Uterus (tissue), 4 donors: ENCODE results near the gene AGPAT1. TPM values are rescaled to one million over a fixed set of nuclear protein-coding genes. Genes with fewer than 3 reads are reported as not detected.

ENCODE experiments used
- DNase-seq, 2 donors: peaks; one replicate each; pipeline ENCODE4 v3.0.0-alpha.2; 2019 to 2020
- H3K27ac ChIP-seq, 2 donors: fragments of 200-600 bp; sonication (generic); 1 replicate in 1 of 2; 2 replicates in 1 of 2; pipeline ENCODE4 v1.5.1; 2016 to 2018
- H3K27me3 ChIP-seq, 2 donors: fragments of 200-600 bp; sonication (generic); one replicate each; pipeline ENCODE4 v1.5.1; 2018 to 2019; ENCODE audit warnings: control low read depth in 1 of 2
- H3K36me3 ChIP-seq, 2 donors: fragments of 200-600 bp; sonication (generic); one replicate each; pipeline ENCODE4 v1.5.1; 2019; ENCODE audit warnings: control low read depth in 1 of 2
- H3K4me1 ChIP-seq, 2 donors: fragments of 200-600 bp; sonication (generic); one replicate each; pipeline ENCODE4 v1.5.1; 2018 to 2019; ENCODE audit warnings: control low read depth in 1 of 2
- H3K4me3 ChIP-seq, 2 donors: fragments of 200-600 bp; sonication (generic); 1 replicate in 1 of 2; 2 replicates in 1 of 2; pipeline ENCODE4 v1.5.1; 2018 to 2019; ENCODE audit warnings: mild to moderate bottlenecking in 1 of 2
- H3K9me3 ChIP-seq, 2 donors: fragments of 200-600 bp; sonication (generic); one replicate each; pipeline ENCODE4 v1.5.1; 2019; ENCODE audit warnings: control low read depth in 1 of 2
- CTCF ChIP-seq, 4 experiments: fragments of 200-600 bp in 2 of 4; fragments of 450-650 bp in 2 of 4; sonication (generic) in 2 of 4; IDR thresholded peaks; one replicate each; pipeline ENCODE4 v1.5.1; 2016 to 2019; ENCODE audit warnings: antibody characterized with exemption in 4 of 4, mild to moderate bottlenecking in 2 of 4, moderate library complexity in 1 of 4
- POLR2A ChIP-seq, 2 donors: fragments of 450-650 bp; IDR thresholded peaks; one replicate each; pipeline ENCODE4 v1.6.1; 2016; ENCODE audit warnings: antibody characterized with exemption in 2 of 2, mild to moderate bottlenecking in 1 of 2, moderate library complexity in 1 of 2
- intact Hi-C: fragments of 100-400 bp; cut with DNase I; formaldehyde crosslinking; loops from one replicate; pipeline ENCODE4 v1.15.1; 2023; ENCODE audit warnings: low total_unique reads
- total RNA-seq, 4 donors: library from RNA; depleted of rRNA in 3 of 4; stranded (reverse); fragments of >200 nt in 3 of 4; gene quantifications; one replicate each; pipeline versions ENCODE4 v1.1.0 to v1.2.4, GENCODE V29; 2014 to 2023
- donor health status: DM: yes; HTN: yes; CAD: no.

AGPAT1 gene
- total RNA-seq, 4 donors from 2014 or later: 14.2 to 71.2 (median 37.7) TPM

GRCh38 chr6:32140420-32141046 lies 35.4 kb downstream of the AGPAT1 start:
- Histone ChIP-seq H3K27me3 (no peaks in the 10 kb centered on the region), H3K9me3 (no peaks in the 10 kb centered on the region), H3K4me3 (no peak overlapping the region), H3K27ac (no peak overlapping the region), H3K4me1 (no peaks in the 10 kb centered on the region), H3K36me3 (no peaks in the 10 kb centered on the region)
- DNase-seq: no peak
- no peak for TF ChIP-seq CTCF (IDR thresholded peaks at IDR 0.05)
- no peak for TF ChIP-seq POLR2A (IDR thresholded peaks at IDR 0.05)
- intact Hi-C loops: no loop called here

- no peaks in the 10 kb centered on the region for H3K9me3 ChIP-seq
- H3K36me3 ChIP-seq: no peaks in the 10 kb centered on the region
- H3K4me1 ChIP-seq: no peaks in the 10 kb centered on the region
- no peak for DNase-seq
- no peaks in the 10 kb centered on the region for H3K27me3 ChIP-seq
- no peak overlapping the region for H3K27ac ChIP-seq
- TF ChIP-seq POLR2A (IDR thresholded peaks at IDR 0.05): no peak
- TF ChIP-seq CTCF (IDR thresholded peaks at IDR 0.05): no peak
- intact Hi-C loops: no loop called here
- no peak overlapping the region for H3K4me3 ChIP-seq
Observed at GRCh38 chr6:32139590-32139989, 36.3 kb downstream of the AGPAT1 start.

GRCh38 chr6:32137454-32137853 lies 38.4 kb downstream of the AGPAT1 start:
- Histone ChIP-seq H3K4me3 (no peak overlapping the region), H3K36me3 (no peaks in the 10 kb centered on the region), H3K4me1 (no peaks in the 10 kb centered on the region), H3K9me3 (no peaks in the 10 kb centered on the region), H3K27me3 (no peaks in the 10 kb centered on the region), H3K27ac (no peak overlapping the region)
- no peak for DNase-seq
- intact Hi-C loops: no loop called here
- TF ChIP-seq CTCF (IDR thresholded peaks at IDR 0.05) (no peak), POLR2A (IDR thresholded peaks at IDR 0.05) (no peak)

GRCh38 chr6:32133786-32134185 lies 42.1 kb downstream of the AGPAT1 start:
- H3K4me3 ChIP-seq: no peak overlapping the region
- H3K27me3 ChIP-seq: no peaks in the 10 kb centered on the region
- no peak for TF ChIP-seq POLR2A (IDR thresholded peaks at IDR 0.05)
- no peaks in the 10 kb centered on the region for H3K9me3 ChIP-seq
- DNase-seq: no peak
- H3K27ac ChIP-seq: no peak overlapping the region
- H3K4me1 ChIP-seq: peaks cover 0 to 8% of the 10 kb centered on the region in 2 donors
- intact Hi-C loops: no loop called here
- no peaks in the 10 kb centered on the region for H3K36me3 ChIP-seq

GRCh38 chr6:32132110-32132509 lies 43.8 kb downstream of the AGPAT1 start:
- no peak overlapping the region for H3K27ac ChIP-seq
- H3K36me3 ChIP-seq: no peaks in the 10 kb centered on the region
- no peak for DNase-seq
- no peaks in the 10 kb centered on the region for H3K27me3 ChIP-seq
- H3K4me3 ChIP-seq: no peak overlapping the region
- TF ChIP-seq CTCF (IDR thresholded peaks at IDR 0.05) (no peak), POLR2A (IDR thresholded peaks at IDR 0.05) (no peak)
- peaks cover 0 to 17% of the 10 kb centered on the region in 2 donors for H3K4me1 ChIP-seq
- intact Hi-C loops: no loop called here
- no peaks in the 10 kb centered on the region for H3K9me3 ChIP-seq
